Umbilical cord (tissue), 2 donors: ENCODE measurements around the gene C2orf92. TPM values are rescaled to one million over a fixed set of nuclear protein-coding genes. Genes with fewer than 3 reads are reported as not detected.

ENCODE experiments used
- DNase-seq: peaks from one replicate; pipeline ENCODE4 v3.0.0-alpha.2; 2015; ENCODE audit warnings: low spot score
- total RNA-seq: library from RNA; depleted of rRNA; stranded (reverse); fragments of >200 nt; gene quantifications from one replicate; pipeline ENCODE4 v1.2.3, GENCODE V29; 2014; ENCODE audit warnings: low replicate concordance; ENCODE audit not compliant: insufficient read depth

Gene C2orf92
- total RNA-seq, 1 donor from 2014 or later: 17.3 TPM

DNA sequence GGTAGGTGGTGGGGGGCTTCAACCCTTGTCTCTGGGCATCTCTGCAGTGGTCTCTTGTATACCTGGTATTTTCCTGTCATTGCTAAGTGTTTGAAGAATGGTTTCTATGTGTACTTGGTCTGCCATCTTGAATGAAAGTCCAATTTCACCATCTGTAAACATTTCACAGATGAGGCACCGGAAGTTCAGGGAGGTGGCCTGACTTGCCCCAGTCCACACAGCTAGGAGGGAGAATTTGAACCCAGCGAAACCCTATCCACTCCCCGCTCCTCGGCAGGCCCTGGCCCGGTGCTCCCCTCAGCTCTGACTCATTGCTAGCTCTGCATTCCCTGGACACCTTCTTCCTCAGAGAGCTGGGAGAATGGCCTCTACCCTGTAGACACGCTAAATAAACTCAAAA, 74.4 kb downstream of the C2orf92 start:
- DNase-seq: no peak

DNA sequence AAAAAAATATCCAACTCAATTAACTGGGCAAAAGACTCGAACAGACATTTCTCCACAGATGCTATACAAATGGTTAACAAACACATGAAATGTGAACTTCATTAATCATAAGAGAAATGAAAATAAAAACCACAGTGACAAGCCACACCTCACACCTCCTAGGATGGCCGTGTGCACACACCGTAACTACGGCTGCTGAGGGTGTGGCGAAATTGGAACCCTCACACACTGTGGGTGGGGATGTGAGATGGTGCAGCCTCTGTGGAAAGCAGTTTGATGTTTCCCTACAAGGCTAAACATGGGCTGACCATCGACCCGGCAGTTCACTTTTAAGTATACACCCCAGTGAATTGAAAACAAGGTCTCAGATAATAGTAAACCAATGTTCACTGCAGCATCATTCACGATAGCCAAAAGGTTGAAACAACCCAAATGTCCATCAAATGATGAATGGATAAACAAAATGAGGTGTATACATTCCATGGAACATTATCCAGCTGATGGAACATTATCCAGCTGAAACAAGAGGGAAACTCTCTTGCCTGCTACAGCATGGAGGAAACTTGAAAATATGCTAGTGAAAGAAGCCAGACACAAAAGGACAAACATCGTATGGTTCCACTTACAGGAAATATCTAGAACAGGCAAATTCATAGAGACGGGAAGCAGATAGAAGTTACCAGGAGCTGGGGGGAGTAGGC, 76.1 kb downstream of the C2orf92 start:
- DNase-seq: no peak

DNA sequence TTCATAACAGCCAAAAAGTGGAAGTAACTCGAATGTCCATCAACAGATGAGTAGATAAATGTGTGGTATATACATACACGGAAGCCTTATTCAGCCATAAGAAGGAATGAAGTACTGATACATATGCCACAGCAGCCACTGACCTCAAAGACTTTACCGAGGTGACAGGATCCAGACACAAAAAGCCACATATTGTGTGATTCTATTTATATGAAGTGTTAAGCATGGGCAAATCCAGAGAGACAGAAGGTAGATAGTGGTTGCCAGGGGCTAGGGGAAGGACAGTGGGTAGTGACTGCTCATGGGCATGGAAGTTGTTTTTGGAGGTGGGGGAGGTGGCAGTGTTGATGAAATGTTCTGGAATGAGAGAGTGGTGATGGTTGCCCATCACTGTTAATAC, 77.8 kb downstream of the C2orf92 start:
- DNase-seq: no peak

DNA sequence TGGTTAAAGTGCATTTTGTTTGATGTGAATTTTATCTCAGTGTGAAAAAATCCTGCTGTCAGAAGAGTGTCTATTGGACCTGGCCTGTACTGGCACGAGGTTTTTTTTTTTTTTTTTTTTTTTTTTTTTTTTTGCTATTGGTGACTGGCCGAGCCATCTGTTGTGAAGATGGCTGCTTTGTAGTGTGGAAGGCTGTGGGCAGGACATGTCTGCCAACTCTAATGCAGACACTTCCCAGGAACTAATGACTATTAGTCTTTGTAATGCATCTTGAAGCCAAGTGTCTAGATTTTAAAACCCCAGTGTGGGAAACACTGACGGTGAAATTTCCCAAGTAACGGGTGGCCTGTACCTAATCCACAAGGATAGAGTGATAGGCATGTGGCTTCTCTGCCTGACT, 78.2 kb downstream of the C2orf92 start:
- DNase-seq: no peak

DNA sequence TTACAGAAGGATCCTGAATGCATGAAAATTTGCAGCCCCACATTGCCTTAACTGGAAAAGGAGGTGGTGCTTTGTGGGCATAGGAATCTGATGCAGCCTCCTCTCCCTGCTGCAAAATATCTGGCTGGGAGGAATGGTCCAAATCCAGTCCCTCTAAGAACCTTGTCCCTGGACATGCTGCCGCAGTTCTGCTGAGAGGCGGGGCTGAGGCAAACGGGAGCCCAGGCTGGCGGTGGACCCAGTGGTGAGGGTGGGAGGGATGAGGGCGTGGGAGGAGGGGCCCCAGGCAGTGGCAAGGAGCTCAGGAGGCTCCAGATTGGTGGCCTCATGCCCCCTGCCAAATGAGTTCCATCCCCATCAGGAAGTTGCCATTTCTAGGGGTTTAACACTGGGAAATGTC, 80.1 kb downstream of the C2orf92 start:
- DNase-seq: no peak

DNA sequence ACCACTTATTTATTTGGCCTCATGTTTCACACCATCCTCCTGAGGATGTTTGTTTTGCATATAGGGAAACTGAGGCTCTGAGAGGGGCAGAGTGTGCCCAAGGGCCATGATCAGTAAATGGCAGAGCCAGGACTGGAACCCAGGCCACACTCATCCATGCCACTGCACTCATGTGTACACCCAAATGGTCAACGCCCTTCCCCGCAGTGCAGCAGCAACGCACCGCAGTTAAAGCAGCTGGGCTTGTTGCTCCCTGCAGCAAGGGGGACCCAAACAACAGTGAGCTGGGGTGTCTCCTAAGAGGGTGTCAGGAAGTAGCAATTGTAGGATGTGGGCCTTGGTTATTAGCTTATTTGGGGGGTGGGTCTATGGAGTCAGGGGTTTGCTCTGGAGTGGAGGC, 80.5 kb downstream of the C2orf92 start:
- no peak for DNase-seq

DNA sequence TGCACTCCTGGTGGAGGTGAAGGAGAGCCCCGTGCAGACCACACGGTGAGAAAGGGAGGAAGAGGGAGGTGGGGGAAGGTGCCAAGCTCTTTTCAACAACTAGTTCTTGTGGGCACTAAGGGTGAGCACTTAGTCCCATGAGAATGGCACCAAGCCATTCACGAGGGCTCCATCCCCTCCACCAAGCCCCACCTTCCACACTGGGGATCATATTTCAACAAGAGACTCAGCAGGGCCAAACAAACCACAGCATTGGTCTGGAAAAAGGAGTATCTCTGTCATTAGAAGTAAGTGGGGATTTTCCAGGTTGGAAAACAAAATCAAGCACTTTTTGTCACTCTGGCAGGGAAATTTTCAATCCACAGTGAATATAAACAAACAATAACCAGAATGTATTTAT, 82.2 kb downstream of the C2orf92 start:
- no peak for DNase-seq

Other genes starting within 250 kb of the C2orf92 start
- gene ANKRD36B, start 79.8 kb upstream of the C2orf92 start, total RNA-seq: 85.5 TPM
- gene COX5B, start 23.7 kb upstream of the C2orf92 start, total RNA-seq: 204 TPM
- gene ACTR1B, start 5.7 kb upstream of the C2orf92 start, total RNA-seq: 26.7 TPM
- 3.4 TPM for gene ZAP70, start 43.9 kb downstream of the C2orf92 start, total RNA-seq